Breast epithelium (tissue), 3 donors: ENCODE data around the gene TMEM150B.

Source experiments
- POLR2AphosphoS5 ChIP-seq, 3 donors: sonication (generic); formaldehyde crosslinking; IDR thresholded peaks; one replicate each; pipeline ENCODE4 v1.6.1; 2017; ENCODE audit warnings: antibody characterized with exemption in 3 of 3
- TF ChIP-seq, protein P1 (sequence below), 3 donors: fragments of 450-650 bp; IDR thresholded peaks; one replicate each; pipeline ENCODE4 v1.5.1; 2016 to 2017; ENCODE audit warnings: antibody characterized with exemption in 3 of 3, mild to moderate bottlenecking in 3 of 3, moderate library complexity in 3 of 3

DNA sequence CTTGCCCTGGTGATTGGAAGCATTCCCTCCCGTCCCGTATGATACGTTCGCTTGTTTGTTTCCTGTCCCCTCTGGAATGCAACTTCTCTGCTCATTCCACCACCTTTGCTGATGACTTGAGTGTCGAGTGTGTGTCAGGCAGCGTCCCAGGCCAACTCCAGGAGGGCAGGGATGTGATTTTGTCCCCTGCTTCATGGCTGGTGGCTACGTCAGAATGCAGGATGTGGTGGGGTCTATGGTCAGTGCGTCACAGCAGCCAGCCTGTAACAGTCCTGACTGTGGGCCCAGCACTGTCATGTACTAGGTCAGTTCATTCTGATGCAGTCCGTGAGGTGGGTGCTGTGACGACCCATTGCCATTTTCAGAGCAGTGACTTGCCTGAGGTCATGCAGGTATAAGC is 25.1 kb downstream of the TMEM150B start:
- TF ChIP-seq, protein P1, sequence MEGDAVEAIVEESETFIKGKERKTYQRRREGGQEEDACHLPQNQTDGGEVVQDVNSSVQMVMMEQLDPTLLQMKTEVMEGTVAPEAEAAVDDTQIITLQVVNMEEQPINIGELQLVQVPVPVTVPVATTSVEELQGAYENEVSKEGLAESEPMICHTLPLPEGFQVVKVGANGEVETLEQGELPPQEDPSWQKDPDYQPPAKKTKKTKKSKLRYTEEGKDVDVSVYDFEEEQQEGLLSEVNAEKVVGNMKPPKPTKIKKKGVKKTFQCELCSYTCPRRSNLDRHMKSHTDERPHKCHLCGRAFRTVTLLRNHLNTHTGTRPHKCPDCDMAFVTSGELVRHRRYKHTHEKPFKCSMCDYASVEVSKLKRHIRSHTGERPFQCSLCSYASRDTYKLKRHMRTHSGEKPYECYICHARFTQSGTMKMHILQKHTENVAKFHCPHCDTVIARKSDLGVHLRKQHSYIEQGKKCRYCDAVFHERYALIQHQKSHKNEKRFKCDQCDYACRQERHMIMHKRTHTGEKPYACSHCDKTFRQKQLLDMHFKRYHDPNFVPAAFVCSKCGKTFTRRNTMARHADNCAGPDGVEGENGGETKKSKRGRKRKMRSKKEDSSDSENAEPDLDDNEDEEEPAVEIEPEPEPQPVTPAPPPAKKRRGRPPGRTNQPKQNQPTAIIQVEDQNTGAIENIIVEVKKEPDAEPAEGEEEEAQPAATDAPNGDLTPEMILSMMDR (IDR thresholded peaks at IDR 0.05), result no peak
- no peak for TF ChIP-seq POLR2AphosphoS5 (IDR thresholded peaks at IDR 0.05)
